ENCODE data around the gene DHRS9.

Gene DHRS9

DNA sequence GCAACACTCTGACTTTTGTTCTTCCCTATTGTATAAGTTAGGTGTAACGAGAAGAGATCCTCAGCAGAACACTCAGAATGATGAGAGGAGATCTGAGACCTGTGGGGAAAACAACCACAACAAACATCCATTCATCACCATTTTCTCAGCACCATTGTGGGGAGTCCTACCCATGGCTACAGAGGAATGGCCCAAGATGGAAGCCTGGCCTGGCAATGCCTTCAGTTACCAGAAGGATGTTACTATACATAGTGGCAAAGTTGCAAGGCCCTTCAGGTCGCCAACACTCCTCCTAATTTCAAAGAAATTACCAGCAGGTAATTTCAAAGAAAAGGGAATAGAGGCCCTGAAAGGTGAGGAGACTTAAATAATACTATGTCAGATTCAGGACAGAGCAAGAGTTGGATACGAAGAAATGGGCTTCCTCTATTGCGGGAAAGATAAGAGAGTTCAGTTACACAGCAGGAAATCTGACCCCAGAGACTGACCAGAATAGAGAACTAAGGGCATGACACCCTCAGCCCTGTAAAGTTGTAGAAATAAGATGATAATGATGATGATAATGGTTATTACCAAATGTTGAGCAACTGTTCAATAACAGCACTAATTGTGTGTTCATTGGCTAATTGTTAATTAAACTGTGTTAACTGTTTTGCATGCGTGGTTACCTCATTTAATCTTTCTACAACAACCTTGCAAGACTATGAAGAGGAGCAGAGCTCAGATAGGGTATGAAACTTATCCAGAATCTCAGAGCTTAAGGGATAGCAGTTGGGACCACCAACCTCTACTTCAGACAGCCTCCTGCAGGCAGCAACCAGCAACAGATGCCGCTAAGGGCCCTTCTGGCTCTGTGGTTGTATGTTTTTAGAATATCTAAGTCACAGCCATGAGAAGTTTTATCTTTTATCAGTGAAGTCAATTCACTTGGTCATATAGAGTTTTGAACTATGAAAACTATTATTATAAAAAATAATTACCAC, 37.5 kb downstream of the DHRS9 start (continued):
- no peak for TF ChIP-seq TOX (CRISPR knock-in tag; IDR thresholded peaks at IDR 0.05; ENCODE audit: borderline replicate concordance)
- no peak for TF ChIP-seq RARB (CRISPR knock-in tag; IDR thresholded peaks at IDR 0.05)
- no peak for TF ChIP-seq SNAI2 (CRISPR knock-in tag; IDR thresholded peaks at IDR 0.05)

DNA sequence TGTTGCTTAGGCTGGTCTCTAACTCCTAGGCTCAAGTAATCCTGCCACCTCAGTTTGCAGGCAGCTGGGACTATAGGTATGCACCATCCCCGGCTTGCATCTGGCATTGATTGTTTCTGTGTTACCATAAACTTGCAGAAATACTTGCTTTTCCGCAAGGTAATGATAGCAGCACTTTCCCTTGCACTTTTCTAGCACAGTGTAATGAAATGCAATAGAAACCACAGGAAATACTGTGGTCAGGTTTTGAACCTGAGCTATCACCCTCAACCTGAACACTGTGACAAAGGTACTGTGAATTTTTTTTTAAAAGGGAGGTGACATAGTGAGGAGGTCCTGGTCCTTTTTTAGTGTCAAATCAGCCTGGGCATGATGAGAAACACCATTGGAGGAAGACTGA, 38.3 kb downstream of the DHRS9 start:
- TF ChIP-seq ZNF8 (CRISPR knock-in tag; IDR thresholded peaks at IDR 0.05) (no peak), ESRRG (CRISPR knock-in tag; IDR thresholded peaks at IDR 0.05) (no peak), ZNF565 (CRISPR knock-in tag; conservative IDR thresholded peaks at IDR 0.05; ENCODE audit: low read depth) (no peak), BACH2 (CRISPR knock-in tag; IDR thresholded peaks at IDR 0.05; ENCODE audit: borderline replicate concordance) (no peak), ZC3H10 (CRISPR knock-in tag; IDR thresholded peaks at IDR 0.05) (no peak), ZNF70 (CRISPR knock-in tag; IDR thresholded peaks at IDR 0.05) (no peak), ZFP30 (CRISPR knock-in tag; IDR thresholded peaks at IDR 0.05) (no peak), OSR1 (CRISPR knock-in tag; IDR thresholded peaks at IDR 0.05) (no peak), TOX (CRISPR knock-in tag; IDR thresholded peaks at IDR 0.05; ENCODE audit: borderline replicate concordance) (no peak), RARB (CRISPR knock-in tag; IDR thresholded peaks at IDR 0.05) (no peak)
- TF ChIP-seq, protein P1, sequence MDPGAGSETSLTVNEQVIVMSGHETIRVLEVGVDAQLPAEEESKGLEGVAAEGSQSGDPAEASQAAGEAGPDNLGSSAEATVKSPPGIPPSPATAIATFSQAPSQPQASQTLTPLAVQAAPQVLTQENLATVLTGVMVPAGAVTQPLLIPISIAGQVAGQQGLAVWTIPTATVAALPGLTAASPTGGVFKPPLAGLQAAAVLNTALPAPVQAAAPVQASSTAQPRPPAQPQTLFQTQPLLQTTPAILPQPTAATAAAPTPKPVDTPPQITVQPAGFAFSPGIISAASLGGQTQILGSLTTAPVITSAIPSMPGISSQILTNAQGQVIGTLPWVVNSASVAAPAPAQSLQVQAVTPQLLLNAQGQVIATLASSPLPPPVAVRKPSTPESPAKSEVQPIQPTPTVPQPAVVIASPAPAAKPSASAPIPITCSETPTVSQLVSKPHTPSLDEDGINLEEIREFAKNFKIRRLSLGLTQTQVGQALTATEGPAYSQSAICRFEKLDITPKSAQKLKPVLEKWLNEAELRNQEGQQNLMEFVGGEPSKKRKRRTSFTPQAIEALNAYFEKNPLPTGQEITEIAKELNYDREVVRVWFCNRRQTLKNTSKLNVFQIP (CRISPR knock-in tag; IDR thresholded peaks at IDR 0.05; ENCODE audit: borderline replicate concordance, low read depth), result no peak
- TF ChIP-seq, protein P2, sequence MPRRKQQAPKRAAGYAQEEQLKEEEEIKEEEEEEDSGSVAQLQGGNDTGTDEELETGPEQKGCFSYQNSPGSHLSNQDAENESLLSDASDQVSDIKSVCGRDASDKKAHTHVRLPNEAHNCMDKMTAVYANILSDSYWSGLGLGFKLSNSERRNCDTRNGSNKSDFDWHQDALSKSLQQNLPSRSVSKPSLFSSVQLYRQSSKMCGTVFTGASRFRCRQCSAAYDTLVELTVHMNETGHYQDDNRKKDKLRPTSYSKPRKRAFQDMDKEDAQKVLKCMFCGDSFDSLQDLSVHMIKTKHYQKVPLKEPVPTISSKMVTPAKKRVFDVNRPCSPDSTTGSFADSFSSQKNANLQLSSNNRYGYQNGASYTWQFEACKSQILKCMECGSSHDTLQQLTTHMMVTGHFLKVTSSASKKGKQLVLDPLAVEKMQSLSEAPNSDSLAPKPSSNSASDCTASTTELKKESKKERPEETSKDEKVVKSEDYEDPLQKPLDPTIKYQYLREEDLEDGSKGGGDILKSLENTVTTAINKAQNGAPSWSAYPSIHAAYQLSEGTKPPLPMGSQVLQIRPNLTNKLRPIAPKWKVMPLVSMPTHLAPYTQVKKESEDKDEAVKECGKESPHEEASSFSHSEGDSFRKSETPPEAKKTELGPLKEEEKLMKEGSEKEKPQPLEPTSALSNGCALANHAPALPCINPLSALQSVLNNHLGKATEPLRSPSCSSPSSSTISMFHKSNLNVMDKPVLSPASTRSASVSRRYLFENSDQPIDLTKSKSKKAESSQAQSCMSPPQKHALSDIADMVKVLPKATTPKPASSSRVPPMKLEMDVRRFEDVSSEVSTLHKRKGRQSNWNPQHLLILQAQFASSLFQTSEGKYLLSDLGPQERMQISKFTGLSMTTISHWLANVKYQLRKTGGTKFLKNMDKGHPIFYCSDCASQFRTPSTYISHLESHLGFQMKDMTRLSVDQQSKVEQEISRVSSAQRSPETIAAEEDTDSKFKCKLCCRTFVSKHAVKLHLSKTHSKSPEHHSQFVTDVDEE (CRISPR knock-in tag; IDR thresholded peaks at IDR 0.05), result no peak
- TF ChIP-seq, protein P3, sequence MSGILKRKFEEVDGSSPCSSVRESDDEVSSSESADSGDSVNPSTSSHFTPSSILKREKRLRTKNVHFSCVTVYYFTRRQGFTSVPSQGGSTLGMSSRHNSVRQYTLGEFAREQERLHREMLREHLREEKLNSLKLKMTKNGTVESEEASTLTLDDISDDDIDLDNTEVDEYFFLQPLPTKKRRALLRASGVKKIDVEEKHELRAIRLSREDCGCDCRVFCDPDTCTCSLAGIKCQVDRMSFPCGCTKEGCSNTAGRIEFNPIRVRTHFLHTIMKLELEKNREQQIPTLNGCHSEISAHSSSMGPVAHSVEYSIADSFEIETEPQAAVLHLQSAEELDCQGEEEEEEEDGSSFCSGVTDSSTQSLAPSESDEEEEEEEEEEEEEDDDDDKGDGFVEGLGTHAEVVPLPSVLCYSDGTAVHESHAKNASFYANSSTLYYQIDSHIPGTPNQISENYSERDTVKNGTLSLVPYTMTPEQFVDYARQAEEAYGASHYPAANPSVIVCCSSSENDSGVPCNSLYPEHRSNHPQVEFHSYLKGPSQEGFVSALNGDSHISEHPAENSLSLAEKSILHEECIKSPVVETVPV (CRISPR knock-in tag; IDR thresholded peaks at IDR 0.05), result no peak
- TF ChIP-seq, protein P4, sequence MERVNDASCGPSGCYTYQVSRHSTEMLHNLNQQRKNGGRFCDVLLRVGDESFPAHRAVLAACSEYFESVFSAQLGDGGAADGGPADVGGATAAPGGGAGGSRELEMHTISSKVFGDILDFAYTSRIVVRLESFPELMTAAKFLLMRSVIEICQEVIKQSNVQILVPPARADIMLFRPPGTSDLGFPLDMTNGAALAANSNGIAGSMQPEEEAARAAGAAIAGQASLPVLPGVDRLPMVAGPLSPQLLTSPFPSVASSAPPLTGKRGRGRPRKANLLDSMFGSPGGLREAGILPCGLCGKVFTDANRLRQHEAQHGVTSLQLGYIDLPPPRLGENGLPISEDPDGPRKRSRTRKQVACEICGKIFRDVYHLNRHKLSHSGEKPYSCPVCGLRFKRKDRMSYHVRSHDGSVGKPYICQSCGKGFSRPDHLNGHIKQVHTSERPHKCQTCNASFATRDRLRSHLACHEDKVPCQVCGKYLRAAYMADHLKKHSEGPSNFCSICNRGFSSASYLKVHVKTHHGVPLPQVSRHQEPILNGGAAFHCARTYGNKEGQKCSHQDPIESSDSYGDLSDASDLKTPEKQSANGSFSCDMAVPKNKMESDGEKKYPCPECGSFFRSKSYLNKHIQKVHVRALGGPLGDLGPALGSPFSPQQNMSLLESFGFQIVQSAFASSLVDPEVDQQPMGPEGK (CRISPR knock-in tag; IDR thresholded peaks at IDR 0.05; ENCODE audit: borderline replicate concordance), result no peak
- TF ChIP-seq, protein P5, sequence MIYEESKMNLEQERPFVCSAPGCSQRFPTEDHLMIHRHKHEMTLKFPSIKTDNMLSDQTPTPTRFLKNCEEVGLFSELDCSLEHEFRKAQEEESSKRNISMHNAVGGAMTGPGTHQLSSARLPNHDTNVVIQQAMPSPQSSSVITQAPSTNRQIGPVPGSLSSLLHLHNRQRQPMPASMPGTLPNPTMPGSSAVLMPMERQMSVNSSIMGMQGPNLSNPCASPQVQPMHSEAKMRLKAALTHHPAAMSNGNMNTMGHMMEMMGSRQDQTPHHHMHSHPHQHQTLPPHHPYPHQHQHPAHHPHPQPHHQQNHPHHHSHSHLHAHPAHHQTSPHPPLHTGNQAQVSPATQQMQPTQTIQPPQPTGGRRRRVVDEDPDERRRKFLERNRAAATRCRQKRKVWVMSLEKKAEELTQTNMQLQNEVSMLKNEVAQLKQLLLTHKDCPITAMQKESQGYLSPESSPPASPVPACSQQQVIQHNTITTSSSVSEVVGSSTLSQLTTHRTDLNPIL (CRISPR knock-in tag; IDR thresholded peaks at IDR 0.05; ENCODE audit: low read depth), result no peak
- ATAC-seq, result no peak

DNA sequence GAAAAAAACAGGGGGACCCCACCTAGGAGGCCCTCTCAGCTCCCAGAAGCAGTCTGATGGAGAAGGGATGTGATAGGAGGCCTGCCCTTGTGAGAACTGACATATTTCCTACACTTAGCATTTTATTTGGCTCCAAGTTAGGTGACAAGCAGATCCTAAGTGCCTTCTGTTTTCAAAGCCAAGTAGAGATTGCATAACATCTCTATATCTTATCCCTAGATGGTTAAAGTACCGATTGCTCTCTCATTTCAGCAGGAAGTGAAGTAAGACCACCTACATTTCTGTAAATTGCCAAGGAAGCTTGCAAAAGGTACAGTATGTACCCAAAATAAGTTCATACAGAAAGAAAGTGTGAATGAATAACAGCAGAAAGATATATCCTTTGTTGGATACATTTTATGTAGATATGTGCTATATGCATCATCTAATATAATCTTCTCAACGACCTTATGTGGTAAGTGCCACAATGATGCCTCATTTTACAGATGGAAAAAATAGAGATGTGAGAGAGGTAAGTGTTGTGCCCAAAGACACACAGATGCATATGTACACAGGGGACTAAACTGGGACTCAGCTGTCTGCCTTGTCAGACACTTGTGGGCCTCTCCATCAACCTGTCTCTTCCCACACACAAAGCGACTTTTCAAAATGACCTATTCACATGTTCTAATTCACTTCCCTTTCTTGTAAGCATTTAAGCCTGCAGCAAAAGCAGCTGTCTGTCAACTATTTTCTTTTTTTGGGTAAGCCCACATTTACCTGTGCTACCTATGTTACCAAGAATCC, 38.9 kb downstream of the DHRS9 start:
- no peak for ATAC-seq
- TF ChIP-seq SNAI2 (CRISPR knock-in tag; IDR thresholded peaks at IDR 0.05) (no peak), CSDC2 (CRISPR knock-in tag; IDR thresholded peaks at IDR 0.05) (no peak), GLIS3 (CRISPR knock-in tag; IDR thresholded peaks at IDR 0.05) (no peak)
- TF ChIP-seq, protein P3 (CRISPR knock-in tag; IDR thresholded peaks at IDR 0.05), result no peak
- TF ChIP-seq, protein P2 (CRISPR knock-in tag; IDR thresholded peaks at IDR 0.05), result no peak
- TF ChIP-seq, protein P4 (CRISPR knock-in tag; IDR thresholded peaks at IDR 0.05; ENCODE audit: borderline replicate concordance), result no peak

Data from SK-N-SH treated with all-trans-retinoic acid at 6 μM for 48 hours (cell line).